Mesendoderm (in vitro differentiated cells): Measurements from ENCODE around the gene MPZL1.
"Not testable (repeated sequence)": the region's sequence is repeated elsewhere in the genome, so short reads cannot be mapped to it uniquely, and the experiment has no call there.

Experiments used
- DNase-seq: peaks from one replicate; pipeline ENCODE4 v3.0.0; 2013
- H2AK5ac ChIP-seq: 2 replicates; pipeline ENCODE4 v1.6.1; 2013; ENCODE audit warnings: low read length, inconsistent platforms
- H2BK120ac ChIP-seq: 2 replicates; pipeline ENCODE4 v1.6.1; 2013; ENCODE audit warnings: low read depth, mild to moderate bottlenecking, low read length, moderate library complexity, mixed read lengths
- H2BK15ac ChIP-seq: replicated peaks from 2 replicates; pipeline ENCODE4 v1.6.1; 2013; ENCODE audit warnings: low read depth, mild to moderate bottlenecking, moderate library complexity
- H2BK5ac ChIP-seq: 2 replicates; pipeline ENCODE4 v1.6.1; 2013; ENCODE audit warnings: low read length, inconsistent platforms
- H3K18ac ChIP-seq: 2 replicates; pipeline ENCODE4 v1.6.1; 2013; ENCODE audit warnings: mild to moderate bottlenecking, low read length, mixed read lengths
- H3K23ac ChIP-seq: one replicate; pipeline ENCODE4 v1.6.1; 2013; ENCODE audit warnings: low read length
- H3K27ac ChIP-seq: 2 replicates; pipeline ENCODE4 v1.5.1; 2013; ENCODE audit warnings: low read depth, mild to moderate bottlenecking, inconsistent platforms, low read length, moderate library complexity
- H3K27me3 ChIP-seq: 2 replicates; pipeline ENCODE4 v1.6.1; 2013; ENCODE audit warnings: low read length, control low read depth, mild to moderate bottlenecking, inconsistent platforms; ENCODE audit not compliant: insufficient read depth, poor library complexity
- H3K36me3 ChIP-seq: 2 replicates; pipeline ENCODE4 v1.6.1; 2013; ENCODE audit warnings: low read length, inconsistent platforms; ENCODE audit not compliant: control insufficient read depth, insufficient read depth
- H3K4ac ChIP-seq: one replicate; pipeline ENCODE4 v1.6.1; 2013; ENCODE audit warnings: low read depth, mild to moderate bottlenecking, low read length, moderate library complexity
- H3K4me1 ChIP-seq: 2 replicates; pipeline ENCODE4 v1.6.1; 2013; ENCODE audit warnings: low read depth, low read length, inconsistent platforms; ENCODE audit not compliant: control insufficient read depth
- H3K4me2 ChIP-seq: 2 replicates; pipeline ENCODE4 v1.6.1; 2013; ENCODE audit warnings: low read length
- H3K4me3 ChIP-seq: 2 replicates; pipeline ENCODE4 v1.5.1; 2013; ENCODE audit warnings: mild to moderate bottlenecking, low read length
- H3K56ac ChIP-seq: one replicate; pipeline ENCODE4 v1.6.1; 2013; ENCODE audit warnings: low read length
- H3K79me1 ChIP-seq: 2 replicates; pipeline ENCODE4 v1.6.1; 2013; ENCODE audit warnings: low read length, inconsistent platforms
- H3K79me2 ChIP-seq: 2 replicates; pipeline ENCODE4 v1.6.1; 2013; ENCODE audit warnings: mild to moderate bottlenecking, low read length; ENCODE audit not compliant: control insufficient read depth, insufficient read depth
- H3K9ac ChIP-seq: 2 replicates; pipeline ENCODE4 v1.6.1; 2013; ENCODE audit warnings: low read length, inconsistent platforms
- H4K5ac ChIP-seq: one replicate; pipeline ENCODE4 v1.6.1; 2013; ENCODE audit warnings: low read length
- H4K8ac ChIP-seq: one replicate; pipeline ENCODE4 v1.6.1; 2013; ENCODE audit warnings: low read depth, mild to moderate bottlenecking, control low read depth, low read length, moderate library complexity
- WGBS: extraction: QIAGEN DNeasy Blood & Tissue Kit; methylation state at CpG from one replicate; pipeline ENCODE4 v1.1.7; 2013; ENCODE audit warnings: low lambda C conversion rate, missing lambda C conversion rate; ENCODE audit not compliant: insufficient coverage; ENCODE audit errors: extremely low coverage; 5-methylcytosine and 5-hydroxymethylcytosine counted together

MPZL1 gene

GRCh38 chr1:167741103-167741502, 19.3 kb downstream of the MPZL1 start:
- not testable (repeated sequence) for H3K27me3 ChIP-seq, H2BK5ac ChIP-seq, H3K27ac ChIP-seq, H3K4me3 ChIP-seq, H4K5ac ChIP-seq, H3K4me2 ChIP-seq, H2BK15ac ChIP-seq, H2AK5ac ChIP-seq, H2BK120ac ChIP-seq, H4K8ac ChIP-seq, H3K4me1 ChIP-seq, H3K23ac ChIP-seq, H3K9ac ChIP-seq, H3K56ac ChIP-seq, H3K4ac ChIP-seq, H3K36me3 ChIP-seq, H3K18ac ChIP-seq
- peaks cover 76% of the 10 kb centered on the region for H3K79me2 ChIP-seq
- peak; percentile 59 for DNase-seq
- WGBS: no CpG with 5 or more reads among the region's 7 CpGs
- peaks cover 24% of the 10 kb centered on the region for H3K79me1 ChIP-seq

- H3K36me3 ChIP-seq, H3K23ac ChIP-seq, H2BK15ac ChIP-seq, H2BK120ac ChIP-seq, H3K9ac ChIP-seq, H2BK5ac ChIP-seq, H3K4me3 ChIP-seq, H4K8ac ChIP-seq, DNase-seq, H4K5ac ChIP-seq, H3K4me1 ChIP-seq, H3K56ac ChIP-seq, H3K18ac ChIP-seq, H3K27me3 ChIP-seq, H3K4me2 ChIP-seq, H2AK5ac ChIP-seq, H3K27ac ChIP-seq, H3K4ac ChIP-seq: not testable (repeated sequence)
- Histone ChIP-seq H3K79me1 (peaks cover 19% of the 10 kb centered on the region), H3K79me2 (peaks cover 73% of the 10 kb centered on the region)
- no CpG with 5 or more reads among the region's 1 CpG for WGBS
These were observed 20.7 kb downstream of the MPZL1 start for GRCh38 chr1:167742392-167743057.

DNA sequence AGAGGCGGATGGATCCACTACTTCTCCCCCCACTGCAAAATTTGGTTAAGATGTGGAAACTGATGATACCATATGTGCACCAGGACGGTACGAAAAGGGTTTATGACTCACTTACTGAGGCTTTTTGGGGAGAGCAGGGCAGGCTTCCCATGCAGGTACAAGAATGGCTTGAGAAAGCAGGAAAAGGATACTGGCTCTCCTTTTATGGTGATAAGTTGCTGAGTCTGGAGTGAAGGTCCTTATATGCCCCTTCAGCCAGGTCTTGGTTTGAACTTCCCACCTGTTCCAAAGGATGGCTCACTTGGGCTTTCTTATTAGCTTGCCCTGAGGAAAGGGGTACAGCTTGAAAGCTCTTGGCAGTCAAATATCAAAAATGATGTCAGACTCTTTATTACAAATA, 23.1 kb downstream of the MPZL1 start:
- Histone ChIP-seq H3K36me3 (no peaks in the 10 kb centered on the region), H3K27me3 (no peaks in the 10 kb centered on the region), H4K8ac (no peak overlapping the region), H3K79me2 (peaks cover 64% of the 10 kb centered on the region), H3K4me3 (no peak overlapping the region), H2AK5ac (no peak overlapping the region), H2BK15ac (no peak overlapping the region), H2BK120ac (no peak overlapping the region), H3K9ac (no peak overlapping the region), H3K4ac (no peak overlapping the region), H3K18ac (no peak overlapping the region), H3K23ac (no peak overlapping the region), H3K56ac (no peak overlapping the region), H4K5ac (no peak overlapping the region), H2BK5ac (no peak overlapping the region), H3K27ac (no peak overlapping the region), H3K4me2 (no peak overlapping the region), H3K4me1 (no peaks in the 10 kb centered on the region), H3K79me1 (peaks cover 15% of the 10 kb centered on the region)
- no CpG with 5 or more reads among the region's 3 CpGs for WGBS
- DNase-seq: no peak

DNA sequence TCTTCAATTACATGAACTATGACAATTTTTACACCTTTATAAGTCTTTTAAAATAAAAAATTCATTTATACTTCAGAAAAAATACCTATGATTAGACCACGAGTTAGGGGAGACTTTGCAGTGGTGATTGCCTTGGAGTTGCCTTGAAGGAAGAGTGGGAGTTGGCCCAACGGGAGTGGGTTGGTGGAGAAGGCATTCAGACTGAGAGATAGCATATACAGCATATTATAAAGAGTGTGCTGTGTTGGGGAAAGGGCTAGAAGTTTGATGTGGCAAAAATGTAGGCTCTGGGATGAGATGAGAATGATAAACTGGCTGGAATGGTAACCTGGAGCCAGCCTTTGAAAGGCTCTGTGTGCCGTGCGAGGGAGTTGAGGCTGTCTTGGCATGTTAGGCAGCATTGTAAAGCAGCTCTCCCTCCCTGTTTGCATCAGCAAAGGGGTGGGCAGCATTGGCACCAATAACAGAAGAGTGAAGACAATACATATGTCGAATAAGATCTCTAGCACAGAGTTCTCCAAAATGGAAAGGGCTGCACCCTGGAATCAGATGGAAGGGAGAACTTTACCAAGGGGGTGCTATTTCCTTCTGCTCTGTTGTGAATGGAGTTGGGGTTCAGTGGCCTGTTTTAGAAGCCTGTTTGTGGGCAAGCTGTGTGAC, 24.4 kb downstream of the MPZL1 start:
- H3K9ac ChIP-seq: no peak overlapping the region
- peaks cover 13% of the 10 kb centered on the region for H3K79me1 ChIP-seq
- no peaks in the 10 kb centered on the region for H3K36me3 ChIP-seq
- H2BK15ac ChIP-seq: no peak overlapping the region
- H3K4me3 ChIP-seq: no peak overlapping the region
- no peak overlapping the region for H4K5ac ChIP-seq
- no peak overlapping the region for H3K18ac ChIP-seq
- DNase-seq: no peak
- no peak overlapping the region for H2BK120ac ChIP-seq
- no peak overlapping the region for H2BK5ac ChIP-seq
- H2AK5ac ChIP-seq: no peak overlapping the region
- no peaks in the 10 kb centered on the region for H3K4me1 ChIP-seq
- no peak overlapping the region for H3K4ac ChIP-seq
- no peak overlapping the region for H3K4me2 ChIP-seq
- H3K27ac ChIP-seq: no peak overlapping the region
- no peak overlapping the region for H3K23ac ChIP-seq
- peak overlapping the region; percentile 17 for H3K56ac ChIP-seq
- no CpG with 5 or more reads among the region's 5 CpGs for whole genome bisulfite sequencing
- no peak overlapping the region for H4K8ac ChIP-seq
- H3K27me3 ChIP-seq: no peaks in the 10 kb centered on the region
- H3K79me2 ChIP-seq: peaks cover 55% of the 10 kb centered on the region

DNA sequence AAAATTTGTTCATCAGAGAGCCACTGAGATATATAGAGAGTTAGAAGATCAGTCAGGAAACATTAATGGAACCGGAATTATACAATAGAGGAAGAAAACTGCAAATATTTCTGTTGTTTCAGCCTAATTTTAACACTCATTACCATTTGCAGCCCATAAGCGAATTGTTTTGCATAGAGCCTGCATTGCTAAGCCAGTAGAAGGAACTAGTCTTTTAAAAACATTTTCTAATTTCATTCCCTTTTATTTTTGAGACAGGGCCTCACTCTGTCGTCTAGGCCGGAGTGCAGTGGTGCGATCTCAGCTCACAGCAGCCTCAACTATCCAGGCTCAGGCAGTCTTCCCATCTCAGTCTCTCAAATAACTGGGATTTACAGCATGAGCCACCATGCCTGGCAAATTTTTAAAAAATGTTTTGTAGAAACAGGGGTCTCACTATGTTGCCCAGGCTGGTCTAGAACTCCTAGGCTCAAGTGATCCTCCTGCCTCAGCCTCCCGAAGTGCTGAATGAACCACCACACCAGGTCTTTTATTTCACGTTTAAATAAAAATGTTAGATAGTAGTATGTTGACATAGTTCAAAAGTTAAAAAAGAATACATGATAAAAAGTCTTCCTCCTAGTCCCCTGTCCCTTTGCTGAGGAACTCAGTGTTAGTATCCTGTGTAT, 25.3 kb downstream of the MPZL1 start:
- Histone ChIP-seq H3K79me1 (peaks cover 13% of the 10 kb centered on the region), H3K18ac (no peak overlapping the region), H2BK5ac (no peak overlapping the region), H3K79me2 (peaks cover 49% of the 10 kb centered on the region), H2BK15ac (no peak overlapping the region), H3K4ac (no peak overlapping the region), H3K23ac (no peak overlapping the region), H2BK120ac (no peak overlapping the region), H3K36me3 (no peaks in the 10 kb centered on the region), H3K9ac (no peak overlapping the region), H3K4me1 (no peaks in the 10 kb centered on the region), H4K8ac (no peak overlapping the region), H3K4me3 (no peak overlapping the region), H4K5ac (no peak overlapping the region), H3K27ac (no peak overlapping the region), H3K56ac (no peak overlapping the region), H3K27me3 (no peaks in the 10 kb centered on the region), H3K4me2 (no peak overlapping the region), H2AK5ac (no peak overlapping the region)
- DNase-seq: no peak
- WGBS: no CpG with 5 or more reads among the region's 7 CpGs
